HL-60 (cell line): ENCODE measurements around the gene RILPL1.

Experiments
- DNase-seq, 2 experiments: peaks; one replicate each; pipeline ENCODE4 v3.0.0-alpha.2; 2010 to 2020; ENCODE audit warnings: low read depth in 1 of 2, low spot score in 1 of 2
- H3K27ac ChIP-seq: fragments of 250-450 bp; sonication (Bioruptor Pico); replicated peaks from 2 replicates; pipeline ENCODE4 v1.5.1; 2020; ENCODE audit warnings: mild to moderate bottlenecking, moderate library complexity
- H3K27me3 ChIP-seq: fragments of 250-450 bp; sonication (Bioruptor Pico); 2 replicates; pipeline ENCODE4 v1.5.1; 2021; ENCODE audit warnings: mild to moderate bottlenecking, moderate library complexity; ENCODE audit not compliant: insufficient read depth, poor library complexity, severe bottlenecking
- H3K4me3 ChIP-seq: replicated peaks from 2 replicates; pipeline ENCODE4 v1.5.1; 2011; ENCODE audit warnings: mild to moderate bottlenecking, control low read depth, low read length; ENCODE audit not compliant: insufficient read depth
- CTCF ChIP-seq: IDR thresholded peaks from one replicate; pipeline ENCODE4 v1.5.1; 2011; ENCODE audit warnings: low read length, control low read depth, inconsistent platforms; ENCODE audit not compliant: insufficient read depth
- GABPA ChIP-seq: IDR thresholded peaks from 2 replicates; pipeline ENCODE4 v1.6.1; 2012; ENCODE audit warnings: low read depth
- POLR2AphosphoS5 ChIP-seq: IDR thresholded peaks from 2 replicates; pipeline ENCODE4 v1.6.1; 2012; ENCODE audit warnings: low read depth
- SPI1 ChIP-seq: IDR thresholded peaks from 2 replicates; pipeline ENCODE4 v1.6.1; 2012; ENCODE audit warnings: low read depth, mild to moderate bottlenecking, borderline replicate concordance
- TF ChIP-seq, protein P1 (sequence below): IDR thresholded peaks from 2 replicates; pipeline ENCODE4 v1.6.1; 2012; ENCODE audit warnings: low read depth; ENCODE audit not compliant: insufficient replicate concordance

RILPL1 gene

GRCh38 chr12:123491056-123491455 is 42.5 kb downstream of the RILPL1 start:
- H3K4me3 ChIP-seq: no peak overlapping the region
- H3K27ac ChIP-seq: no peak overlapping the region
- DNase-seq: no peak

DNA sequence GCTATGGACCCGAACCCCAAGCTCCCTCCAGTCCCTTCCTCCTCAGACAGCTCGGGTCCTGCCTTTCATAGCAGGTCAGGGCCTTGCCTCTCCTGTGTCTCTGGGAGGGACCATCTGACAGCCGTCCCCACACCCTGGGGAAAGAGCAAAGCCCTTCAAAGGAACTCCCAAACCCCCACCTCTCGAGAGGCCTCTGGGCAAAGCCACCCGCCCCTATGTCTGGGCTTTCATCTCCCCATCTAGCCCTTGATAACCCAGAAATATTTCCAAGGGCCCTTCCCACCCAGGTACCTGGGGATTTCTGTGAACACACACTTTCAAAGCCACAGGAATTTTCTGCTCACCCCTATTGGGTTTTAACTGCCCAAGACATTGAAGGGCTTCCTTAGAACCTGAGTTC is 43.4 kb downstream of the RILPL1 start:
- no peak for DNase-seq
- no peak overlapping the region for H3K4me3 ChIP-seq
- H3K27me3 ChIP-seq: no peaks in the 10 kb centered on the region
- H3K27ac ChIP-seq: no peak overlapping the region
- TF ChIP-seq, protein P1, sequence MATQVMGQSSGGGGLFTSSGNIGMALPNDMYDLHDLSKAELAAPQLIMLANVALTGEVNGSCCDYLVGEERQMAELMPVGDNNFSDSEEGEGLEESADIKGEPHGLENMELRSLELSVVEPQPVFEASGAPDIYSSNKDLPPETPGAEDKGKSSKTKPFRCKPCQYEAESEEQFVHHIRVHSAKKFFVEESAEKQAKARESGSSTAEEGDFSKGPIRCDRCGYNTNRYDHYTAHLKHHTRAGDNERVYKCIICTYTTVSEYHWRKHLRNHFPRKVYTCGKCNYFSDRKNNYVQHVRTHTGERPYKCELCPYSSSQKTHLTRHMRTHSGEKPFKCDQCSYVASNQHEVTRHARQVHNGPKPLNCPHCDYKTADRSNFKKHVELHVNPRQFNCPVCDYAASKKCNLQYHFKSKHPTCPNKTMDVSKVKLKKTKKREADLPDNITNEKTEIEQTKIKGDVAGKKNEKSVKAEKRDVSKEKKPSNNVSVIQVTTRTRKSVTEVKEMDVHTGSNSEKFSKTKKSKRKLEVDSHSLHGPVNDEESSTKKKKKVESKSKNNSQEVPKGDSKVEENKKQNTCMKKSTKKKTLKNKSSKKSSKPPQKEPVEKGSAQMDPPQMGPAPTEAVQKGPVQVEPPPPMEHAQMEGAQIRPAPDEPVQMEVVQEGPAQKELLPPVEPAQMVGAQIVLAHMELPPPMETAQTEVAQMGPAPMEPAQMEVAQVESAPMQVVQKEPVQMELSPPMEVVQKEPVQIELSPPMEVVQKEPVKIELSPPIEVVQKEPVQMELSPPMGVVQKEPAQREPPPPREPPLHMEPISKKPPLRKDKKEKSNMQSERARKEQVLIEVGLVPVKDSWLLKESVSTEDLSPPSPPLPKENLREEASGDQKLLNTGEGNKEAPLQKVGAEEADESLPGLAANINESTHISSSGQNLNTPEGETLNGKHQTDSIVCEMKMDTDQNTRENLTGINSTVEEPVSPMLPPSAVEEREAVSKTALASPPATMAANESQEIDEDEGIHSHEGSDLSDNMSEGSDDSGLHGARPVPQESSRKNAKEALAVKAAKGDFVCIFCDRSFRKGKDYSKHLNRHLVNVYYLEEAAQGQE: no peak
- TF ChIP-seq POLR2AphosphoS5: no peak

More at GRCh38 chr12:123491056-123491455, 42.5 kb downstream of the RILPL1 start:
- no peaks in the 10 kb centered on the region for H3K27me3 ChIP-seq
- TF ChIP-seq GABPA (no peak), CTCF (no peak), SPI1 (no peak)

DNA sequence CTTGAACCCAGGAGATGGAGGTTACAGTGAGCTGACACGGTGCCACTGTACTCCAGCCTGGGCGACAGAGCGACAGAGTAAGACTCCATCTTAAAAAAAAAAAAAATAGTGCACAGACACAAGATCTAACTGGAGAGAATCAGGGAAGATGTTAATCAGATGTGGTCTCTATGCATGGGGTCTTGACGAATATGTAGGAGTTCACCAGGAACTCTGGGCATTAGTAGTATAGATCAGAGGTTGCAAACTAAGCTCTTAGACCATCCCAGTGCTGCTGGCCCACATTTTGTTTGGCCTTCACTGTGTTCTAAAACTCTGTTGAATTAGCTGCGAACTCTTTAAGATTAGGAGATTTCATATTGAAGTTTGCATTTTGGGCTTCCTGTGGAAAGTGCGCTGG is 43.9 kb downstream of the RILPL1 start:
- TF ChIP-seq, protein P1: no peak
- no peak for TF ChIP-seq SPI1
- no peak for TF ChIP-seq POLR2AphosphoS5
- no peak for TF ChIP-seq GABPA
- TF ChIP-seq CTCF: no peak
- Histone ChIP-seq H3K27ac (no peak overlapping the region), H3K4me3 (no peak overlapping the region), H3K27me3 (no peaks in the 10 kb centered on the region)
- no peak for DNase-seq

DNA sequence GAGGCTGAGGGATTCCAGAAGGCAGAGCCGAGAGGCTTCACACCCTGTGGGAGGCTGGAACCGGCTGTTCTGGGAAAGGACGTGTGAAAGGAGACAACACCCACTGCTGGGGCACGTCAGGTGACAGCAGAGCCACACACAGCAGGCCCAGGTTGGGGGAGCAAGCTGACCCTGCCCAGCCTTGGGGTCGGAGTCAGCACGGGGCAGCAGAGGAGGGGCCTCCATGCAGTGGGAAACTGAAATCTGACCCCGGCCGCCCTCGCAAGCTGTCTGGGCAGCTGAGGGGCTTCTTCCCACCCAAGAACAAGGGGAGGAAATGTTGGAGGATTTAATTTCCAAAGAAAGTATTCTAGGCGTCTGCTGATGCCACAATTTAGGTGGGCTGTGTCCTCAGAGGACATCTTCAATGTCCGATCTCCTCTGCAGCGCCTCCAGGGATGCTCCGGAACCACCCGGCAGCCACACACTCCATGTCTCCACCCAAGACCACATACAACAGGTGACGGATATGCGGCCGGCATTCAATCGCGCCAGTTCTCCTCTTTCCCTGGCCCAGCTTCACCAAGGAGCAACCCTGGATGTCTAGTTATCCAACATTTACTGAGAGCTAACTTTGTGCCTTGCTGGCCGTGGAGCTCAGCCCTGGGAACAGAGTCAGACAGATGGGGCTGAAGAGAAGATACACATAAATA is 44.8 kb downstream of the RILPL1 start:
- DNase-seq: no peak
- TF ChIP-seq, protein P1: no peak
- TF ChIP-seq POLR2AphosphoS5 (no peak), SPI1 (no peak), GABPA (no peak), CTCF (no peak)
- no peak overlapping the region for H3K27ac ChIP-seq
- no peaks in the 10 kb centered on the region for H3K27me3 ChIP-seq
- H3K4me3 ChIP-seq: no peak overlapping the region
